Smooth muscle cell (in vitro differentiated cells): Measurements from ENCODE around the gene USP40. TPM values are rescaled to one million over a fixed set of nuclear protein-coding genes. Genes with fewer than 3 reads are reported as not detected.

Experiments
- DNase-seq: peaks from one replicate; lab custom pipeline; 2025; ENCODE audit not compliant: unreplicated experiment; lab: John Stamatoyannopoulos, UW
- H2AFZ ChIP-seq: fragments of 200-600 bp; sonication (generic); 2 replicates; pipeline ENCODE4 v1.6.0; 2016; ENCODE audit warnings: antibody characterized with exemption, low read depth, mild to moderate bottlenecking
- H3F3A ChIP-seq: fragments of 200-600 bp; sonication (generic); 2 replicates; pipeline ENCODE4 v1.6.0; 2017; ENCODE audit warnings: antibody characterized with exemption, low read depth
- H3K27ac ChIP-seq: fragments of 200-600 bp; sonication (generic); 2 replicates; pipeline ENCODE4 v1.5.1; 2016; ENCODE audit warnings: low read depth, mild to moderate bottlenecking
- H3K27me3 ChIP-seq: fragments of 200-600 bp; sonication (generic); 2 replicates; pipeline ENCODE4 v1.6.1; 2016; ENCODE audit warnings: low read depth, mild to moderate bottlenecking
- H3K36me3 ChIP-seq: fragments of 200-600 bp; sonication (generic); 2 replicates; pipeline ENCODE4 v1.5.1; 2016; ENCODE audit warnings: low read depth
- H3K4me1 ChIP-seq: fragments of 200-600 bp; sonication (generic); 2 replicates; pipeline ENCODE4 v1.5.1; 2016; ENCODE audit warnings: low read depth
- H3K4me2 ChIP-seq: fragments of 200-600 bp; sonication (generic); 2 replicates; pipeline ENCODE4 v1.6.0; 2016; ENCODE audit warnings: mild to moderate bottlenecking
- H3K4me3 ChIP-seq: fragments of 200-600 bp; sonication (generic); 2 replicates; pipeline ENCODE4 v1.5.1; 2016; ENCODE audit warnings: mild to moderate bottlenecking
- H3K79me2 ChIP-seq: fragments of 200-600 bp; sonication (generic); 2 replicates; pipeline ENCODE4 v1.6.0; 2016; ENCODE audit warnings: low read depth, mild to moderate bottlenecking
- H3K9ac ChIP-seq: fragments of 200-600 bp; sonication (generic); 2 replicates; pipeline ENCODE4 v1.6.0; 2016; ENCODE audit warnings: low read depth
- H3K9me3 ChIP-seq: fragments of 200-600 bp; sonication (generic); replicated peaks from 2 replicates; pipeline ENCODE4 v1.5.1; 2016; ENCODE audit warnings: low read depth
- H4K20me1 ChIP-seq: fragments of 200-600 bp; sonication (generic); 2 replicates; pipeline ENCODE4 v1.6.0; 2016; ENCODE audit warnings: low read depth
- CTCF ChIP-seq: fragments of 200-600 bp; sonication (generic); IDR thresholded peaks from 2 replicates; pipeline ENCODE4 v1.5.1; 2017; ENCODE audit warnings: borderline replicate concordance, mild to moderate bottlenecking, antibody characterized with exemption; ENCODE audit not compliant: insufficient read depth, poor library complexity, severe bottlenecking
- WGBS: methylation state at CpG from one replicate; pipeline ENCODE4 v1.1.7; 2016; ENCODE audit warnings: low lambda C conversion rate; 5-methylcytosine and 5-hydroxymethylcytosine counted together
- polyA plus RNA-seq: library from polyadenylated mRNA; unstranded; fragments of >200 nt; fragmentation: Nextera tagmentation; extraction: Ambion mirVana; gene quantifications from 2 replicates; pipeline ENCODE4 v1.2.1, GENCODE V29; 2016
- total RNA-seq: library from RNA; depleted of rRNA; stranded (reverse); fragments of >200 nt; gene quantifications from 2 replicates; pipeline ENCODE4 v1.2.3, GENCODE V29; 2014

The USP40 gene
- total and polyA plus RNA-seq, 2 experiments from 2014 or later, result 9.4 to 23.6 TPM

GRCh38 chr2:233464531-233465240, 101.9 kb downstream of the USP40 start:
- no peak overlapping the region for H3K27ac ChIP-seq
- H3K4me1 ChIP-seq, result no peaks in the 10 kb centered on the region
- no peaks in the 10 kb centered on the region for H3K9me3 ChIP-seq
- H3K79me2 ChIP-seq, result no peaks in the 10 kb centered on the region
- H3K9ac ChIP-seq, result no peak overlapping the region
- H3K4me3 ChIP-seq, result no peak overlapping the region
- no peak for TF ChIP-seq CTCF
- H4K20me1 ChIP-seq, result no peaks in the 10 kb centered on the region
- no peaks in the 10 kb centered on the region for H3F3A ChIP-seq
- no peaks in the 10 kb centered on the region for H3K27me3 ChIP-seq
- H3K36me3 ChIP-seq, result peaks cover 3% of the 10 kb centered on the region
- H3K4me2 ChIP-seq, result no peak overlapping the region
- DNase-seq, result no peak
- no peak overlapping the region for H2AFZ ChIP-seq
- WGBS, result 94% methylated on average over 16 of the region's 16 CpGs

- no peak for DNase-seq
- H3K27ac ChIP-seq, result no peak overlapping the region
- H3K4me2 ChIP-seq, result no peak overlapping the region
- no peaks in the 10 kb centered on the region for H3K4me1 ChIP-seq
- H3K79me2 ChIP-seq, result no peaks in the 10 kb centered on the region
- H3F3A ChIP-seq, result no peaks in the 10 kb centered on the region
- no peaks in the 10 kb centered on the region for H3K9me3 ChIP-seq
- H3K4me3 ChIP-seq, result no peak overlapping the region
- TF ChIP-seq CTCF, result no peak
- H3K36me3 ChIP-seq, result peaks cover 3% of the 10 kb centered on the region
- H2AFZ ChIP-seq, result no peak overlapping the region
- no peaks in the 10 kb centered on the region for H3K27me3 ChIP-seq
- H3K9ac ChIP-seq, result no peak overlapping the region
- WGBS, result 96% methylated on average over 19 of the region's 19 CpGs
- H4K20me1 ChIP-seq, result no peaks in the 10 kb centered on the region
Measured at GRCh38 chr2:233464056-233464455, 102.5 kb downstream of the USP40 start.

GRCh38 chr2:233463586-233463985, 103.0 kb downstream of the USP40 start:
- Histone ChIP-seq H3K36me3 (peaks cover 3% of the 10 kb centered on the region), H3F3A (no peaks in the 10 kb centered on the region), H3K27ac (no peak overlapping the region), H4K20me1 (no peaks in the 10 kb centered on the region), H3K9ac (no peak overlapping the region), H2AFZ (no peak overlapping the region), H3K4me3 (no peak overlapping the region), H3K27me3 (no peaks in the 10 kb centered on the region), H3K4me1 (no peaks in the 10 kb centered on the region), H3K79me2 (no peaks in the 10 kb centered on the region), H3K9me3 (no peaks in the 10 kb centered on the region), H3K4me2 (no peak overlapping the region)
- no peak for TF ChIP-seq CTCF
- WGBS, result 98% methylated on average over 16 of the region's 16 CpGs
- no peak for DNase-seq
